ENCODE data around the gene RCAN1. TPM values are rescaled to one million over a fixed set of nuclear protein-coding genes. Genes with fewer than 3 reads are reported as not detected.

RCAN1 gene
- total RNA-seq, 2 experiments from 2014 or later = 1.1 to 1.5 TPM

- Mint-ChIP-seq H3K27me3 (peaks cover 3% of the 10 kb centered on the region), H3K36me3 (ENCODE audit: low read depth) (no peaks in the 10 kb centered on the region), H3K27ac (no peak overlapping the region), H3K4me3 (no peak overlapping the region), H3K4me1 (ENCODE audit: low read depth) (peaks cover 23% of the 10 kb centered on the region), H3K9me3 (no peaks in the 10 kb centered on the region)
- POLR2A ChIA-PET = no interaction called here
- no peak overlapping the region for H3K4me3 ChIP-seq (ENCODE audit: low read length)
- peaks cover 10% of the 10 kb centered on the region for H3K4me1 ChIP-seq (ENCODE audit: insufficient read depth, low read length)
- intact Hi-C loops (cut with DNase I, micrococcal nuclease) = no loop called here
- no peak overlapping the region for H3K27ac ChIP-seq (ENCODE audit: low read depth in 1 of 2, low read length in 2 of 2)
- CTCF ChIA-PET = no interaction called here
- no peaks in the 10 kb centered on the region for H3K27me3 ChIP-seq (ENCODE audit: control insufficient read depth in 1 of 2, insufficient read depth in 2 of 2, low read length in 2 of 2)
- ATAC-seq (ENCODE audit: poor library complexity) (no peak), DNase-seq (no peak)
- no peaks in the 10 kb centered on the region for H3K36me3 ChIP-seq (ENCODE audit: insufficient read depth, low read length)
- TF ChIP-seq CTCF (IDR thresholded peaks at IDR 0.05) = no peak
- H3K9me3 ChIP-seq (ENCODE audit: control insufficient read depth in 1 of 2, insufficient read depth in 1 of 2, low read length in 2 of 2) = no peaks in the 10 kb centered on the region
These were observed 27.5 kb upstream of the RCAN1 start for GRCh38 chr21:34642211-34643075.

GRCh38 chr21:34640858-34641257, 25.9 kb upstream of the RCAN1 start:
- H3K4me1 Mint-ChIP-seq (ENCODE audit: low read depth) = peaks cover 23% of the 10 kb centered on the region
- no peak overlapping the region for H3K4me3 Mint-ChIP-seq
- intact Hi-C loops (cut with DNase I, micrococcal nuclease) = no loop called here
- Histone ChIP-seq H3K27ac (ENCODE audit: low read depth in 1 of 2, low read length in 2 of 2) (no peak overlapping the region), H3K27me3 (ENCODE audit: control insufficient read depth in 1 of 2, insufficient read depth in 2 of 2, low read length in 2 of 2) (no peaks in the 10 kb centered on the region), H3K9me3 (ENCODE audit: control insufficient read depth in 1 of 2, insufficient read depth in 1 of 2, low read length in 2 of 2) (no peaks in the 10 kb centered on the region), H3K4me1 (ENCODE audit: insufficient read depth, low read length) (peaks cover 10% of the 10 kb centered on the region), H3K4me3 (ENCODE audit: low read length) (no peak overlapping the region), H3K36me3 (ENCODE audit: insufficient read depth, low read length) (no peaks in the 10 kb centered on the region)
- DNase-seq = no peak
- ATAC-seq (ENCODE audit: poor library complexity) = no peak
- no peak for TF ChIP-seq CTCF (IDR thresholded peaks at IDR 0.05)
- CTCF ChIA-PET = interaction anchor here (2.3 kb wide), 1 partner anchor 10 kb away, joined by 5 read pairs; no protein-coding TSS in a partner anchor
- H3K9me3 Mint-ChIP-seq = no peaks in the 10 kb centered on the region
- POLR2A ChIA-PET = no interaction called here
- H3K36me3 Mint-ChIP-seq (ENCODE audit: low read depth) = no peaks in the 10 kb centered on the region
- H3K27me3 Mint-ChIP-seq = no peaks in the 10 kb centered on the region
- H3K27ac Mint-ChIP-seq = no peak overlapping the region

GRCh38 chr21:34639882-34640788, 25.2 kb upstream of the RCAN1 start:
- ATAC-seq (ENCODE audit: poor library complexity) (no peak), DNase-seq (peak in 3 of 14 experiments; percentile 2 to 58 (median 13))
- peak overlapping the region; percentile 77 for H3K4me3 Mint-ChIP-seq
- CTCF ChIA-PET = interaction anchor here (2.3 kb wide), 1 partner anchor 10 kb away, joined by 5 read pairs; no protein-coding TSS in a partner anchor
- no peak for TF ChIP-seq CTCF (IDR thresholded peaks at IDR 0.05)
- no peaks in the 10 kb centered on the region for H3K27me3 Mint-ChIP-seq
- peak overlapping the region; percentile 35 for H3K4me3 ChIP-seq (ENCODE audit: low read length)
- peaks cover 23% of the 10 kb centered on the region for H3K4me1 Mint-ChIP-seq (ENCODE audit: low read depth)
- no peaks in the 10 kb centered on the region for H3K36me3 ChIP-seq (ENCODE audit: insufficient read depth, low read length)
- H3K4me1 ChIP-seq (ENCODE audit: insufficient read depth, low read length) = peaks cover 10% of the 10 kb centered on the region
- intact Hi-C loops (cut with DNase I, micrococcal nuclease) = no loop called here
- H3K27me3 ChIP-seq (ENCODE audit: control insufficient read depth in 1 of 2, insufficient read depth in 2 of 2, low read length in 2 of 2) = no peaks in the 10 kb centered on the region
- H3K27ac ChIP-seq (ENCODE audit: low read depth in 1 of 2, low read length in 2 of 2) = no peak overlapping the region
- H3K9me3 ChIP-seq (ENCODE audit: control insufficient read depth in 1 of 2, insufficient read depth in 1 of 2, low read length in 2 of 2) = no peaks in the 10 kb centered on the region
- POLR2A ChIA-PET = no interaction called here
- H3K36me3 Mint-ChIP-seq (ENCODE audit: low read depth) = no peaks in the 10 kb centered on the region
- H3K27ac Mint-ChIP-seq = no peak overlapping the region
- H3K9me3 Mint-ChIP-seq = no peaks in the 10 kb centered on the region

Measured in CD4-positive, alpha-beta T cell (primary cell).